Muscle layer of duodenum (tissue), 2 donors: ENCODE results near the gene PELI3.

Experiments
- H3K27ac ChIP-seq: one replicate; pipeline ENCODE4 v1.7.0; 2013; ENCODE audit warnings: mild to moderate bottlenecking, low read length
- H3K27me3 ChIP-seq: one replicate; pipeline ENCODE4 v1.7.0; 2013; ENCODE audit warnings: low read depth, mild to moderate bottlenecking, control low read depth, low read length
- H3K36me3 ChIP-seq, 2 donors: one replicate each; pipeline ENCODE4 v1.7.0; 2013; ENCODE audit warnings: low read length in 2 of 2, control low read depth in 1 of 2, mild to moderate bottlenecking in 1 of 2; ENCODE audit not compliant: insufficient read depth in 2 of 2, control insufficient read depth in 1 of 2
- H3K4me1 ChIP-seq, 2 donors: one replicate each; pipeline ENCODE4 v1.7.0; 2013; ENCODE audit warnings: low read length in 2 of 2, mild to moderate bottlenecking in 2 of 2, control low read depth in 1 of 2, moderate library complexity in 1 of 2; ENCODE audit not compliant: insufficient read depth in 2 of 2, control insufficient read depth in 1 of 2
- H3K4me3 ChIP-seq, 2 donors: one replicate each; pipeline ENCODE4 v1.7.0; 2013; ENCODE audit warnings: low read length in 2 of 2, low read depth in 1 of 2, mild to moderate bottlenecking in 1 of 2
- H3K9me3 ChIP-seq, 2 donors: one replicate each; pipeline ENCODE4 v1.7.0; 2013; ENCODE audit warnings: low read length in 2 of 2, control low read depth in 1 of 2, mild to moderate bottlenecking in 1 of 2; ENCODE audit not compliant: control insufficient read depth in 1 of 2
- donor health status: healthy.

The PELI3 gene

DNA sequence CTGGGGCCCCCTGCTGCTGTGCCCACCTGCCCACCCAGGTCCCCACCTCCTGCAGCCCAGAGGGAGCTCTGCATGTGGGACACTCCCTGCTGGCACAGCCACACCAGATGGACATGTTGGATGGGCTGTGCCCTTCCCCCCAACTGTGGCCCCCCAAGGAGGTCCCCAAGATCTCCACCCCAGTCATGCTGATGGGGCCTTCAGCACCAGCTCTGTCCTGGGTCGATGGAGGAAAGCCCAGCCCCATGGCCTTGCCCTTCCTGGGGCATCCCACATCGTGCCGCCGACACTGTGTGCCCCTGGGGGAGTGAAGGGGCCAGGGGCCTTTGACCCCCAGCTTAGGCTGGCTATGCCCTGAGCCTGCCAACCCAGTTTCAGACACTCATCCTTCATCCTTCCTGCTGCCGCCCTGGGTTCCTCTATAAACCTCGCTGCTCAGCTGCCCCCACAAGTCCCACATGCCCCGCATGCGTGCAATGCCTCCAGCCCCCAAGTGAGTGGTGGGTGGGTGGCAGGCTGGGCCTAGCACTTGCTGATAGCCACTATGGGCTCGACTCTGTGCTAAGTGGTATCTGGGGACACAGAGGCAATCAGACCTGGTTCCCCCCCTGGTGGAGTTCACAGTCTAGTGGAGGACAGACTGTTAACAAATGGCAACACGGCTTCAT is 9.6 kb downstream of the PELI3 start:
- no peaks in the 10 kb centered on the region for H3K27me3 ChIP-seq
- peaks cover 17 to 47% of the 10 kb centered on the region in 2 donors for H3K36me3 ChIP-seq
- no peaks in the 10 kb centered on the region for H3K9me3 ChIP-seq
- H3K27ac ChIP-seq = no peak overlapping the region
- H3K4me3 ChIP-seq = no peak overlapping the region
- peaks cover 0 to 15% of the 10 kb centered on the region in 2 donors for H3K4me1 ChIP-seq

DNA sequence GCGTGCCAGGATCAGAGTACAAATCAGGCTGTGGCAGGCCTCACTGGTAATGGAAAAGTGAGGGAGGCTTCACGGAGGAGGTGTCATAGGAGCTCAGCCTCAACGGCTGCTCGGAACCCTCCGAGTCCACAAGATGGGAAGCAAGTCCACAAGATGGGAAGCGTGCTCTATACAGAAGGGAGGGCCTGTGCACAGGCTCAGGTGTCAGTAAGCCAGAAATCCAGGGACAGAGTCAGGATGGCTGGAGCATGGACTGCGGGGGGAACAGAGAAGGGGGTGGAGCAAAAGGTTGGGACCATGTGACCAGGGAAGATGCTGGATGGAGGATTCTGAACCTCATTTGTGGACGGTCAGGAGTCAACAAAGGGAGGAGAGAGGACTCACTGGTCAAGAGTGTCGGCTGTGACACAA is 10.1 kb downstream of the PELI3 start:
- no peaks in the 10 kb centered on the region for H3K9me3 ChIP-seq
- peaks cover 0 to 15% of the 10 kb centered on the region in 2 donors for H3K4me1 ChIP-seq
- no peak overlapping the region for H3K27ac ChIP-seq
- H3K27me3 ChIP-seq = no peaks in the 10 kb centered on the region
- no peak overlapping the region for H3K4me3 ChIP-seq
- peaks cover 16 to 44% of the 10 kb centered on the region in 2 donors for H3K36me3 ChIP-seq

DNA sequence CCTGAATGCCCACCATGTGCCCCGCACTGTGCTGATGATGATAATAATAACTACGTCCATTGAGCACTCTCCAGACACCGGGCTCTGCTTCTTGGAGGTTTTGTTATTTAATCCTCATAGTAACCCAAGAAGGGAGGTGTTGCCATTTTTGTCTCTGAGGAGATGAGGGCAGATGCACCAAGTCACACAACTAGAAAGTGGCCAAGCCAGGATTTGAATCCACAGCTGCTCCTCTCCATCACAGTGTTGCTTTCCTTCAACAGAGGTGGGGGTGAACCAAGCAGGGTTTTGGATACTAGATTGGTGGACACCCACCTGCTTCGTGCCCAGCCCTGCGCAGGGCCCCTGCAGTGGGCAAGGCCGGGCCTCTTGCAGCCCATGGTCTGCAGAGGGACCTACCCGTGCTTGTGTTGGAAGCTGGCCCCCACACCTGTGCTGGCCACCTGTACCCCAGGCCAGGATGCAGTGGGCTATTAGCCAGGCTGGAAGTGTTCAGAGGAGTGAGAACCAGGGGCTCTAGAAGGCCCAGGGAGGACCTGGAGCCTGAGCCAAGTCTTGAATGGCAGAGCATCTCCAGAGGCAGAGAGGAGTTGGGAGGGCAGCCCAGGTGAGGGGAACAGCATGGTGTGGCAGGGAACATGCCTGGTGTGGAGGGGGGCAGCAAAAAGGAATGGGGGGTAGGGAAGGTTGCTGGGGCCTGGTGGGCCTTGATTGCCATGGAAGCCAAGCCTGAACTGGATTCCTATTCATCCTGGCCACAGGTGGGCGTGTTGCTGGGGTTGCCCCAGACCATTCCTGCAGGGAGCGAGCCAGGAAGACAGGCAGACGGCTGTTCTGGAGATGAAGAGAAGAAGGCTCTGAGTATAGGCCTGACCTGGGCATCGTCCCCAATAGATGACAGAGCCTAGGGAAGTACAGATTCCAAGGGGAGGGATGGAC is 10.8 kb downstream of the PELI3 start:
- Histone ChIP-seq H3K4me3 (no peak overlapping the region), H3K9me3 (no peaks in the 10 kb centered on the region), H3K4me1 (peaks cover 0 to 15% of the 10 kb centered on the region in 2 donors), H3K27me3 (no peaks in the 10 kb centered on the region), H3K36me3 (peaks cover 17 to 38% of the 10 kb centered on the region in 2 donors), H3K27ac (no peak overlapping the region)

DNA sequence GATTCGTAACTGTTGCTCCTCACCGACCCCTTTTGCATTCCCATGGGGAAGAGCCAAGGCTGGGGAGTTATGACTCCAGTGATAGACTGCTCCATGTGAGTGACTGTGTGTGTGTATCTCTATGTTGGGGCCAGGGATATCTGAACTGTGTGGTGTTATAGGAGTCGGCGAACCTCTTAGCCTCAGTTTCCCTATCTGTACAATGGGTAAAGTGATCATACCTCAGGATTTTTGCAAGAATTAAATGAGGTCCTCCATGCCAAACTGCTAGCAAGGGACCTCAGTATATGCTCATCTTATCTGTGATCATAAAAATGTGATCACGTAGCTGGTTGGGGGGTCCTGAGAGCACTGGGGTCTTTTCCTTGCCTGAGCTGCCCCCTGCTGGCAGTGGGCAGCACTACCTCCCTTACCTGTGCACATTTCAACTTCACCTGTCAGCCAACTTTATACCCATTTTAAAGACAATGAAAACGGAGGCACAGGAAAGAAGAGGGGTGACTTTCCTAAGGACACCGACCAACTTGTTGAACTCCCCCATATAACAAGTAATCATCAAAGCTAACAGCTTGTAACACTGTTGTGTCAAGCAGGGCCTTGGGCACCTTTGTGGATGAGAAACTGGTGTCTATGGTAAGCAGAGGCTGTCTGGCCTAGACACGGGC is 12.2 kb downstream of the PELI3 start:
- Histone ChIP-seq H3K36me3 (peaks cover 12 to 28% of the 10 kb centered on the region in 2 donors), H3K9me3 (no peaks in the 10 kb centered on the region), H3K27ac (peak overlapping the region; percentile 91), H3K4me1 (peaks cover 0 to 15% of the 10 kb centered on the region in 2 donors), H3K4me3 (peak overlapping the region; percentile 71 to 88), H3K27me3 (no peaks in the 10 kb centered on the region)

DNA sequence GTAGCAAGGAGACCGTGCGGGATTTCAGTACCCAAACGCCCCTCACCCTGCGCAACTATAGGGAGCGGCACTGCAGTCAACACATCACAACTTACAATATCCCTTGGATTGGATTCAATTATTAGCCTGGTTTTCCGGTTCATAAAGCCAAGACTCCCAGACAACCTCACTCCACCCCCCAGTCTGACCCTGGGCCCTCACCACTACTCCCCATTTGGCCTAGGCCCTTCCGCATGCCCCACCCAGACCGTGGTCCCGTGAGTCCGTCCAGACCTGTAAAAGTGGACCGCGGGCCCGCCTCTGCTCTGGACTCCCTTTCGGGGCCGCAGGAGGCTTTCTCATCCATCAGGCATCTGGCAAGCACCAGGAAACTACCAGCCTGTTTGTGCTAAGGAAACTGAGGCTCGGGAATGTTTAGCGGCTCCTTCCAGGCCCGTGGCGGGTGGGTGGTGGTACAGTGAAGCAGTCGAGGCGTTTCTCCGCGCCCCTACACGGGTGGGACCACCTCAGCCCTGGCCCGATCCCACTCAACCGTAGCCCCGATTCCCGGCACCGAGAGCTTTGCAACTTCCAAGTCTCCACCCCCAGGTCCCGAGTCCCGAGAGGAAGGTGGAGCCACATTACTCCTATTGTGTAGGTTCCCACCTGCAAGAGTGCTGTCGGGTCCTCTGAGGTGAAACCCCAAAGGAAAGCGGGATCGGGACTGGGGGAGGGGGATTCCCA is 12.8 kb downstream of the PELI3 start:
- Histone ChIP-seq H3K9me3 (no peaks in the 10 kb centered on the region), H3K27me3 (no peaks in the 10 kb centered on the region), H3K36me3 (peaks cover 7 to 22% of the 10 kb centered on the region in 2 donors), H3K27ac (peak overlapping the region; percentile 91), H3K4me1 (peaks cover 0 to 15% of the 10 kb centered on the region in 2 donors), H3K4me3 (peak overlapping the region; percentile 71 to 88)

DNA sequence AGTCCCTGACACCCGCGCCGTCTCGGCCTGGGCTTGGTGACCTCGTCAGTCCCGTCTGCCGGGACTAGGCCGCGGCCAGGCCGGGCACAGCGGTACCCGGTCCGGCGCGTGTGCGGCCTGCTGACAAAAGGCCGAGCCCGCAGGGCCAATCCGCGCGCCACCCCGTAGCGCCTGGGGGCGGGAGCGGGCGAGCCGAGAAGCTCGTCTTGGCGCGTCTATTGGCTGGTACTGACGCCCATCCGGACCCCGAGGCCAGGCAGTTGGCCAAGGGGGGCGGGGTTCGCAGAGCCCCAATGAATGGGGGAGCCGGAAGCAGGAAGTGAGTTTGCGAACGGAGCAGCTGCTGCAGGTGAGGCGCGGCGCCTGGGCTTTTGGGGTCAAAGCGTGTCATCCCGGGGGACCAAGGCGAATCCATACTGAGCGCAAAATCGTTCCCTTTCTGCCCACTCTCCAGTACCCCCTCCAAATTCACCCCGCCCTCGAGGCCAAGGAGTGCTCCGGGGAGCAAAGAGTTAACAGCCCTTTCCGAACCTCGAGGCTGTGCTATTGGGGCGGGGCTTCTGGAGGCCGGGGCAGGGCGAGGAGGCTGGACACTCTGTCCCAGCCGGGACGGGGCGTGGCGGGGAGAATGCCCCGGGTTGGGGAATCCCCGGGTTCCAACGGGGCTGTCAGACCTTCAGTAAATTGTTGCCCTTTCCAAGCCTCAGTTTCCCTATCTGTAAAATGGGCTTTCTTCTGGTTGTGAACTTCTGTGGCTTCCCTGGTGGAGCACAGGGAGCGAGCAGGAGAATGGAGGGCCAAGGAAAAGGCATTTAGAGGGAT is 13.6 kb downstream of the PELI3 start, which contains the start of gene DPP3:
TSS of gene DPP3 (plus strand) at position 318 of the 822 bp plus-strand sequence. CDS start 1,767 bp downstream, outside the sequence.
- Histone ChIP-seq H3K9me3 (no peaks in the 10 kb centered on the region), H3K27me3 (no peaks in the 10 kb centered on the region), H3K27ac (peak within 1 kb of the TSS; percentile 91), H3K4me3 (peak within 1 kb of the TSS; percentile 71 to 88), H3K36me3 (peaks cover 12 to 16% of the 10 kb centered on the region in 2 donors), H3K4me1 (peaks cover 0 to 15% of the 10 kb centered on the region in 2 donors)

DNA sequence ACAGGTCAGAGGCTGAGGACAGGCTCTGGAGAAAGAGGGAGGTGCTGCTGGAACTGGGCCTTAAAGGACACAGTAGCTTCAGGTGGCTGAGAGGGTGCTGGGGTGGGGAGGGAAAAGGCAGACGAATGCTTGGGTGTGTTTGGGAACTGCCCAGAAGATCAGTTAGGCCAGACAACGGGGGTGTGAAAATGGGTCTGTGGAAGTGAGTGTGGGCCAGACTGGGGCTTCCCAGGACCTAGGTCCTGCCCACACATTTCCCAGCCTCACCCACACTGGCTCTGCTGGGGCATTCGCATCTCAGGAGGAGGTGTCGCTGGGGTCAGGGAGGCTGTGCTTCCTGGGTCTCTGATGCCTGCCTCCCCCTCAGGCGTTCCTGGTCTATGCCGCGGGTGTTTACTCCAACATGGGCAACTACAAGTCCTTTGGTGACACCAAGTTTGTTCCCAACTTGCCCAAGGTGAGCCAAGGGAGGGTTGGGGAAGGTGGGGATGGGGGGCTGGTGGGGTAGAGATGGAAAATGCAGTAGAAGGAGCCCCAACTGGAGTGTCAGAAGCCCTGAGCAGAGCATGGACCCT is 18.2 kb downstream of the PELI3 start:
- H3K36me3 ChIP-seq = peaks cover 28 to 32% of the 10 kb centered on the region in 2 donors
- no peak overlapping the region for H3K4me3 ChIP-seq
- H3K9me3 ChIP-seq = no peaks in the 10 kb centered on the region
- no peak overlapping the region for H3K27ac ChIP-seq
- H3K4me1 ChIP-seq = peaks cover 0 to 6% of the 10 kb centered on the region in 2 donors
- no peaks in the 10 kb centered on the region for H3K27me3 ChIP-seq

DNA sequence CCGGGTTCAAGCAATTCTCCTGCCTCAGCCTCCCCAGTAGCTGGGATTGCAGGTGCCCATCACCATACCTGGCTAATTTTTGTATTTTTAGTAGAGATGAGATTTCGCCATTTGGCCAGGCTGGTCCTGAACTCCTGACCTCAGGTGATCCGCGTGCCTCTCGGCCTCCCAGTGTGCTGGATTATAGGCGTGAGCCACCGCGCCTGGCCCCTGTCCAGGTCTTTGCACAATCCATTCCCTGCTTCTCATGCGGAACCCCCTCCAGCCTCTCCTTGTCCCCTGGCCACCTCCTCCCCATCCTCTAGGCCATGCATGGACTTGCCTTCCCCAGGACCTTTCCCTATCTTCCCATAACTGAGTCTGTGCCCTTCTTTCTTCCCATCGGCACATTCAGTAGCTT is 22.3 kb downstream of the PELI3 start:
- no peaks in the 10 kb centered on the region for H3K4me1 ChIP-seq
- no peak overlapping the region for H3K4me3 ChIP-seq
- H3K36me3 ChIP-seq = peaks cover 28 to 52% of the 10 kb centered on the region in 2 donors
- H3K27ac ChIP-seq = no peak overlapping the region
- no peaks in the 10 kb centered on the region for H3K27me3 ChIP-seq
- no peaks in the 10 kb centered on the region for H3K9me3 ChIP-seq

DNA sequence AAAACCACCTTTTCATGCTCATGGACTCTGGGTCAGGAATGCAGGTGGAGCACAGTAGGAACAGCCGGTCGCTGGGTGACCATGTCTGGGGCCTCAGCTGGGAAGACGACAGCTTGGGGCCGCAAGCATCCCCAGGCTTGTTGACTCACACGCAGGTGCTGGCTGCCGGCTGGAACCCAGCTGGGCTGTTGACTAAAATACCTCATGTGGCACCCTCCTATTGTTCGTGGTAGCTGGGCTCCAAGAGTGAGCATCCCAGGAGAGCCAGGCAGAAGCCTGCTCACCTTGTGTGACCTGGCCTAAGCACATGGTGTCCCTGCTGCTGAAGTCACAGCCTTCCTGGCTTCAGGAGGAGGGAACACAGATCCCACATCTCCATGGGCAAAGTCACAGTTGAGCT is 22.9 kb downstream of the PELI3 start:
- Histone ChIP-seq H3K36me3 (peaks cover 28 to 52% of the 10 kb centered on the region in 2 donors), H3K9me3 (no peaks in the 10 kb centered on the region)

More for the DNA sequence above, 22.9 kb downstream of the PELI3 start:
- H3K4me1 ChIP-seq = no peaks in the 10 kb centered on the region
- H3K27me3 ChIP-seq = no peaks in the 10 kb centered on the region
- no peak overlapping the region for H3K27ac ChIP-seq
- H3K4me3 ChIP-seq = no peak overlapping the region
